A549 (cell line): ENCODE measurements around the gene RBM39.

Experiments used
- BHLHE40 ChIP-seq: IDR thresholded peaks from 2 replicates; pipeline ENCODE4 v1.6.1; 2012; ENCODE audit warnings: low read depth, low read length, inconsistent platforms
- CEBPB ChIP-seq, 2 experiments: fragments of >200 bp in 1 of 2; sonication (Bioruptor Twin) in 1 of 2; formaldehyde crosslinking in 1 of 2; IDR thresholded peaks; 2 replicates each; pipeline ENCODE4 v1.6.1; 2012 to 2016
- ESRRA ChIP-seq: fragments of 150-350 bp; IDR thresholded peaks from 2 replicates; pipeline ENCODE4 v1.6.1; 2014; ENCODE audit warnings: mild to moderate bottlenecking, low read length, borderline replicate concordance
- FOSL2 ChIP-seq, 2 experiments: fragments of 450-650 bp in 1 of 2; fragments of >200 bp in 1 of 2; sonication (Bioruptor Twin) in 1 of 2; formaldehyde crosslinking; IDR thresholded peaks; 2 replicates each; pipeline versions ENCODE4 v1.5.0 to v1.6.1; 2016 to 2020; ENCODE audit warnings: mild to moderate bottlenecking in 1 of 2, moderate library complexity in 1 of 2
- GATA3 ChIP-seq: IDR thresholded peaks from 2 replicates; pipeline ENCODE4 v1.6.1; 2012; ENCODE audit warnings: borderline replicate concordance
- HDAC2 ChIP-seq: fragments of 200-600 bp; sonication (generic); IDR thresholded peaks from 2 replicates; pipeline ENCODE4 v1.6.1; 2016
- KDM1A ChIP-seq: fragments of 200-600 bp; sonication (generic); IDR thresholded peaks from 2 replicates; pipeline ENCODE4 v1.6.1; 2016; ENCODE audit warnings: low read depth, mild to moderate bottlenecking
- MYC ChIP-seq: IDR thresholded peaks from 2 replicates; pipeline ENCODE4 v1.6.1; 2012; ENCODE audit warnings: mild to moderate bottlenecking, inconsistent platforms, low read length, improper control_type of control experiment, borderline replicate concordance
- POLR2A ChIP-seq: IDR thresholded peaks from 2 replicates; pipeline ENCODE4 v1.6.1; 2012; ENCODE audit warnings: mild to moderate bottlenecking, low read length
- TF ChIP-seq, protein P1 (sequence below): fragments of >200 bp; sonication (Bioruptor Twin); formaldehyde crosslinking; IDR thresholded peaks from 3 replicates; pipeline ENCODE4 v1.5.1; 2016

DNA sequence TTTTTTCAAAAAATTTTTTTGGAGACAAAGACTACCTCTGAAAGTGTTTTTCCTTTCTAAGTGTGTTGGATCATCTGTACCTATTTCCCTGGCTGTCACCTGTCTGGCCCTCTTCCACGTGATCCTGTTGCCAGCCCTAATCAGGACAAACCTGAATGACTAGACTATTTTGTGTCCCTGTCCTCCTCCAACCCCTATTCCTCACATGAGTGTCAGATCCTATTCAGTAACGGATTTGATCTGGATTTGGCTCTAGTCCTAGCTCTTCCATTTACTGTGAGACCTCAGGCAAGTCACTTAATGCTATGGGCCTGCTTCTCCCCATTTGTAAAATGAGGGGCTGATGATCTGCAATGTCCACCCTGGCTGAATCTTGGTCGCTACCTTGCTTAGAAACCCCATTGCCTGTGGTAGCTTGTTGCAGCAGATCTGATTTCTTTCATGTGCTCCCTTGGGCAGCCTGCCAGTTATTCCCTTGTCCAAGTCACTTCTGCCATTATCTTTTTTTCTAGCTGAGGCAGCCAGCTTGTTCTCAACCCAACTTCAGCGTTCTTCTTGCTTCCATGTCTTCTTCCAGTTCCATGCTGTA is 34.5 kb upstream of the RBM39 start:
- TF ChIP-seq, protein P1, sequence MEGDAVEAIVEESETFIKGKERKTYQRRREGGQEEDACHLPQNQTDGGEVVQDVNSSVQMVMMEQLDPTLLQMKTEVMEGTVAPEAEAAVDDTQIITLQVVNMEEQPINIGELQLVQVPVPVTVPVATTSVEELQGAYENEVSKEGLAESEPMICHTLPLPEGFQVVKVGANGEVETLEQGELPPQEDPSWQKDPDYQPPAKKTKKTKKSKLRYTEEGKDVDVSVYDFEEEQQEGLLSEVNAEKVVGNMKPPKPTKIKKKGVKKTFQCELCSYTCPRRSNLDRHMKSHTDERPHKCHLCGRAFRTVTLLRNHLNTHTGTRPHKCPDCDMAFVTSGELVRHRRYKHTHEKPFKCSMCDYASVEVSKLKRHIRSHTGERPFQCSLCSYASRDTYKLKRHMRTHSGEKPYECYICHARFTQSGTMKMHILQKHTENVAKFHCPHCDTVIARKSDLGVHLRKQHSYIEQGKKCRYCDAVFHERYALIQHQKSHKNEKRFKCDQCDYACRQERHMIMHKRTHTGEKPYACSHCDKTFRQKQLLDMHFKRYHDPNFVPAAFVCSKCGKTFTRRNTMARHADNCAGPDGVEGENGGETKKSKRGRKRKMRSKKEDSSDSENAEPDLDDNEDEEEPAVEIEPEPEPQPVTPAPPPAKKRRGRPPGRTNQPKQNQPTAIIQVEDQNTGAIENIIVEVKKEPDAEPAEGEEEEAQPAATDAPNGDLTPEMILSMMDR = no peak
- no peak for TF ChIP-seq BHLHE40
- no peak for TF ChIP-seq POLR2A
- TF ChIP-seq HDAC2 = no peak
- no peak for TF ChIP-seq CEBPB (IDR thresholded peaks at IDR 0.05)
- TF ChIP-seq ESRRA = no peak
- TF ChIP-seq MYC = no peak
- TF ChIP-seq KDM1A = no peak
- TF ChIP-seq GATA3 = no peak
- no peak for TF ChIP-seq FOSL2 (IDR thresholded peaks at IDR 0.05)
- TF ChIP-seq FOSL2 (CRISPR knock-in tag; IDR thresholded peaks at IDR 0.05) = no peak
